Breast epithelium (tissue), 3 donors: ENCODE measurements around the gene TYR.

Experiments
- CTCF ChIP-seq, 3 donors: fragments of 450-650 bp; IDR thresholded peaks; one replicate each; pipeline ENCODE4 v1.5.1; 2016 to 2017; ENCODE audit warnings: antibody characterized with exemption in 3 of 3, mild to moderate bottlenecking in 3 of 3, moderate library complexity in 3 of 3
- POLR2A ChIP-seq: fragments of 450-650 bp; IDR thresholded peaks from one replicate; pipeline ENCODE4 v1.6.1; 2016; ENCODE audit warnings: antibody characterized with exemption, mild to moderate bottlenecking, moderate library complexity
- POLR2AphosphoS5 ChIP-seq, 3 donors: sonication (generic); formaldehyde crosslinking; IDR thresholded peaks; one replicate each; pipeline ENCODE4 v1.6.1; 2017; ENCODE audit warnings: antibody characterized with exemption in 3 of 3

- TF ChIP-seq CTCF (IDR thresholded peaks at IDR 0.05) (no peak), POLR2A (no peak), POLR2AphosphoS5 (IDR thresholded peaks at IDR 0.05) (no peak)
Observed at GRCh38 chr11:89159974-89160373, 17.7 kb upstream of the TYR start.
